Naive thymus-derived CD4-positive, alpha-beta T cell (primary cell): Measurements from ENCODE around the gene EHBP1L1. TPM values are rescaled to one million over a fixed set of nuclear protein-coding genes. Genes with fewer than 3 reads are reported as not detected.

Experiments
- ATAC-seq: fragments of 150-1000 bp; cut with Tn5 transposase; 2 replicates; pipeline ENCODE4 v1.10.0; 2021; ENCODE audit warnings: mild to moderate bottlenecking, moderate library complexity
- CTCF ChIA-PET: fragments of 350-600 bp; sonication (Branson Sonifier 250); formaldehyde crosslinking; loops from one replicate; lab custom pipeline; 2021; ENCODE audit warnings: antibody characterized with exemption; lab: Charles Lee
- POLR2A ChIA-PET: fragments of 350-600 bp; sonication (Branson Sonifier 250); formaldehyde crosslinking; loops from one replicate; lab custom pipeline; 2021; ENCODE audit warnings: antibody characterized with exemption, inconsistent platforms; lab: Charles Lee
- DNase-seq, 9 donors: peaks; one replicate each; pipeline versions ENCODE4 v3.0.0 to v3.0.0-alpha.2; 2020 to 2022; ENCODE audit warnings: mixed read lengths in 1 of 9
- H3K27ac ChIP-seq: one replicate; pipeline ENCODE4 v1.7.0; 2013; ENCODE audit warnings: mild to moderate bottlenecking, low read depth, low read length, moderate library complexity
- H3K27me3 ChIP-seq, 2 donors: one replicate each; pipeline ENCODE4 v1.7.0; 2013; ENCODE audit warnings: low read length in 2 of 2, mild to moderate bottlenecking in 2 of 2, moderate library complexity in 2 of 2; ENCODE audit not compliant: control insufficient read depth in 2 of 2, insufficient read depth in 2 of 2
- H3K36me3 ChIP-seq, 3 experiments: 1 replicate in 2 of 3; 2 replicates in 1 of 3; pipeline ENCODE4 v1.7.0; 2013; ENCODE audit warnings: low read length in 3 of 3, mild to moderate bottlenecking in 3 of 3, moderate library complexity in 1 of 3; ENCODE audit not compliant: insufficient read depth in 3 of 3, control insufficient read depth in 2 of 3
- H3K4me1 ChIP-seq, 2 donors: one replicate each; pipeline ENCODE4 v1.7.0; 2013; ENCODE audit warnings: low read length in 2 of 2, mild to moderate bottlenecking in 2 of 2, moderate library complexity in 1 of 2; ENCODE audit not compliant: control insufficient read depth in 2 of 2, insufficient read depth in 2 of 2
- H3K4me3 ChIP-seq: 2 replicates; pipeline ENCODE4 v1.7.0; 2013; ENCODE audit warnings: mild to moderate bottlenecking, low read length
- H3K9me3 ChIP-seq, 3 experiments: 1 replicate in 2 of 3; 2 replicates in 1 of 3; pipeline ENCODE4 v1.7.0; 2013; ENCODE audit warnings: low read length in 3 of 3; ENCODE audit not compliant: control insufficient read depth in 2 of 3
- H3K27ac Mint-ChIP-seq, 9 donors: one replicate each; pipeline ENCODE4 v1.8.0; 2020 to 2022; ENCODE audit warnings: mixed read lengths in 9 of 9, mild to moderate bottlenecking in 8 of 9, moderate library complexity in 5 of 9, inconsistent platforms in 2 of 9
- H3K27me3 Mint-ChIP-seq, 5 donors: one replicate each; pipeline ENCODE4 v1.8.0; 2021 to 2022; ENCODE audit warnings: mixed read lengths in 5 of 5, mild to moderate bottlenecking in 1 of 5
- H3K36me3 Mint-ChIP-seq, 5 donors: one replicate each; pipeline ENCODE4 v1.8.0; 2020 to 2022; ENCODE audit warnings: mixed read lengths in 5 of 5, mild to moderate bottlenecking in 3 of 5, inconsistent platforms in 1 of 5
- H3K4me1 Mint-ChIP-seq, 7 donors: one replicate each; pipeline ENCODE4 v1.8.0; 2020 to 2022; ENCODE audit warnings: mixed read lengths in 7 of 7, mild to moderate bottlenecking in 3 of 7, inconsistent platforms in 1 of 7
- H3K4me3 Mint-ChIP-seq, 10 donors: one replicate each; pipeline ENCODE4 v1.8.0; 2020 to 2022; ENCODE audit warnings: mild to moderate bottlenecking in 10 of 10, mixed read lengths in 10 of 10, moderate library complexity in 6 of 10, inconsistent platforms in 2 of 10
- H3K9me3 Mint-ChIP-seq, 11 donors: one replicate each; pipeline ENCODE4 v1.8.0; 2020 to 2022; ENCODE audit warnings: mixed read lengths in 11 of 11, mild to moderate bottlenecking in 4 of 11, inconsistent platforms in 1 of 11, moderate library complexity in 1 of 11
- intact Hi-C, 2 donors: fragments of 100-400 bp; cut with micrococcal nuclease; formaldehyde crosslinking; loops; one replicate each; pipeline ENCODE4 v1.15.1; 2023
- polyA plus RNA-seq, 2 donors: library from polyadenylated mRNA; unstranded; fragments of 300-500 nt; fragmentation: Illumina TruSeq; gene quantifications; one replicate each; pipeline ENCODE4 v1.2.3, GENCODE V29; 2021
- total RNA-seq, 6 experiments: library from RNA in 5 of 6; stranded (reverse) in 5 of 6; gene quantifications; 1 replicate in 5 of 6; 2 replicates in 1 of 6; pipeline ENCODE4 v1.2.3 and lab custom pipeline; 2021 to 2026

Gene EHBP1L1
- total and polyA plus RNA-seq, 7 experiments from 2014 or later: 12.3 to 207 (median 121) TPM

- no peaks in the 10 kb centered on the region for H3K27me3 Mint-ChIP-seq
- Histone ChIP-seq H3K36me3 (peaks cover 0 to 55% (median 0%) of the 10 kb centered on the region in 3 experiments), H3K4me1 (peaks cover 8 to 14% of the 10 kb centered on the region in 2 donors), H3K4me3 (no peak overlapping the region), H3K27me3 (no peaks in the 10 kb centered on the region), H3K27ac (no peak overlapping the region), H3K9me3 (no peaks in the 10 kb centered on the region)
- peak overlapping the region in 1 of 10 donors; percentile 9 for H3K4me3 Mint-ChIP-seq
- ChIA-PET CTCF (interaction anchor here (0.5 to 12.7 kb wide), 18 partner anchors 11 to 440 kb away, joined by 3 to 126 read pairs (median 4); partner anchors contain the start of genes EHBP1L1, FAM89B, MAP3K11 and PCNX3), POLR2A (interaction anchor here (0.9 to 3.6 kb wide), 13 partner anchors 10 to 719 kb away, joined by 3 to 22 read pairs (median 4); partner anchors contain the start of genes EHBP1L1, FAM89B, MALAT1 and SCYL1)
- peaks cover 0 to 9% (median 0%) of the 10 kb centered on the region in 5 donors for H3K36me3 Mint-ChIP-seq
- peaks cover 4 to 26% (median 22%) of the 10 kb centered on the region in 7 donors for H3K4me1 Mint-ChIP-seq
- H3K9me3 Mint-ChIP-seq: no peaks in the 10 kb centered on the region
- peak overlapping the region in 5 of 9 donors; percentile 25 to 69 (median 32) for H3K27ac Mint-ChIP-seq
- ATAC-seq (peak; percentile 67), DNase-seq (peak in 2 of 9 donors; percentile 35 to 42)
- intact Hi-C loops: loop anchor here in 1 of 2 donors (1.0 kb wide), 1 partner anchor 53 kb away; no protein-coding TSS in a partner anchor
Observed at GRCh38 chr11:65593518-65594414, 17.9 kb downstream of the EHBP1L1 start.

- no peaks in the 10 kb centered on the region for H3K27me3 Mint-ChIP-seq
- intact Hi-C loops: no loop called here
- H3K4me1 Mint-ChIP-seq: peaks cover 0 to 23% (median 19%) of the 10 kb centered on the region in 7 donors
- H3K27me3 ChIP-seq: no peaks in the 10 kb centered on the region
- H3K4me1 ChIP-seq: peaks cover 6 to 13% of the 10 kb centered on the region in 2 donors
- peak overlapping the region in 6 of 9 donors; percentile 25 to 78 (median 62) for H3K27ac Mint-ChIP-seq
- H3K27ac ChIP-seq: no peak overlapping the region
- ChIA-PET POLR2A (interaction anchor here (0.9 to 3.6 kb wide), 8 partner anchors 10 to 96 kb away, joined by 3 to 22 read pairs (median 4); partner anchors contain the start of genes EHBP1L1 and MALAT1), CTCF (interaction anchor here (2.6 to 12.7 kb wide), 2 partner anchors 29 to 57 kb away, joined by 8 to 126 read pairs; no protein-coding TSS in a partner anchor)
- no peak for DNase-seq
- no peak overlapping the region for H3K4me3 ChIP-seq
- H3K9me3 ChIP-seq: no peaks in the 10 kb centered on the region
- no peaks in the 10 kb centered on the region for H3K9me3 Mint-ChIP-seq
- peaks cover 0 to 55% (median 0%) of the 10 kb centered on the region in 3 experiments for H3K36me3 ChIP-seq
- H3K4me3 Mint-ChIP-seq: peak overlapping the region in 1 of 10 donors; percentile 35
- no peak for ATAC-seq
- H3K36me3 Mint-ChIP-seq: peaks cover 0 to 9% (median 0%) of the 10 kb centered on the region in 5 donors
Observed at GRCh38 chr11:65595131-65595530, 19.3 kb downstream of the EHBP1L1 start.

- H3K27me3 Mint-ChIP-seq: no peaks in the 10 kb centered on the region
- H3K36me3 ChIP-seq: peaks cover 0 to 55% (median 0%) of the 10 kb centered on the region in 3 experiments
- peaks cover 0 to 23% (median 16%) of the 10 kb centered on the region in 7 donors for H3K4me1 Mint-ChIP-seq
- H3K9me3 Mint-ChIP-seq: no peaks in the 10 kb centered on the region
- peaks cover 6 to 13% of the 10 kb centered on the region in 2 donors for H3K4me1 ChIP-seq
- peaks cover 0 to 7% (median 0%) of the 10 kb centered on the region in 5 donors for H3K36me3 Mint-ChIP-seq
- ATAC-seq (peak; percentile 10), DNase-seq (no peak)
- no peak within 1 kb of the TSS for H3K4me3 ChIP-seq
- H3K27ac ChIP-seq: peak within 1 kb of the TSS; percentile 14
- no peaks in the 10 kb centered on the region for H3K9me3 ChIP-seq
- ChIA-PET POLR2A (interaction anchor here (0.6 to 3.6 kb wide), 10 partner anchors 9 to 142 kb away, joined by 3 to 16 read pairs (median 4); partner anchors contain the start of gene EHBP1L1), CTCF (interaction anchor here (12.7 kb wide), 1 partner anchor 58 kb away, joined by 126 read pairs; no protein-coding TSS in a partner anchor)
- no peaks in the 10 kb centered on the region for H3K27me3 ChIP-seq
- H3K4me3 Mint-ChIP-seq: peak within 1 kb of the TSS in 1 of 10 donors; percentile 35
- intact Hi-C loops: no loop called here
- H3K27ac Mint-ChIP-seq: peak within 1 kb of the TSS in 7 of 9 donors; percentile 25 to 78 (median 64)
Observed at GRCh38 chr11:65595543-65596281, 19.9 kb downstream of the EHBP1L1 start, which contains the start of gene KCNK7. Gene KCNK7, minus strand, starts transcription at chr11:65595800. Its CDS starts 28 bp downstream, at chr11:65595772.

GRCh38 chr11:65596520-65596919 is 20.7 kb downstream of the EHBP1L1 start:
- DNase-seq (no peak), ATAC-seq (no peak)
- peaks cover 0 to 9% (median 0%) of the 10 kb centered on the region in 5 donors for H3K36me3 Mint-ChIP-seq
- Histone ChIP-seq H3K36me3 (peaks cover 0 to 50% (median 5%) of the 10 kb centered on the region in 3 experiments), H3K9me3 (no peaks in the 10 kb centered on the region), H3K4me3 (no peak overlapping the region), H3K4me1 (peaks cover 6 to 13% of the 10 kb centered on the region in 2 donors), H3K27ac (no peak overlapping the region), H3K27me3 (no peaks in the 10 kb centered on the region)
- H3K27me3 Mint-ChIP-seq: no peaks in the 10 kb centered on the region
- POLR2A ChIA-PET: interaction anchor here (0.6 to 1.7 kb wide), 3 partner anchors 9 to 141 kb away, joined by 3 to 5 read pairs (median 3); no protein-coding TSS in a partner anchor
- intact Hi-C loops: no loop called here
- H3K4me1 Mint-ChIP-seq: peaks cover 0 to 23% (median 16%) of the 10 kb centered on the region in 7 donors
- peak overlapping the region in 1 of 9 donors; percentile 30 for H3K27ac Mint-ChIP-seq
- no peak overlapping the region for H3K4me3 Mint-ChIP-seq
- CTCF ChIA-PET: interaction anchor here (0.7 kb wide), 1 partner anchor 63 kb away, joined by 7 read pairs; no protein-coding TSS in a partner anchor
- no peaks in the 10 kb centered on the region for H3K9me3 Mint-ChIP-seq

- H3K4me1 ChIP-seq: peaks cover 6 to 13% of the 10 kb centered on the region in 2 donors
- ATAC-seq (no peak), DNase-seq (no peak)
- CTCF ChIA-PET: no interaction called here
- Mint-ChIP-seq H3K27me3 (no peaks in the 10 kb centered on the region), H3K4me1 (peaks cover 0 to 23% (median 18%) of the 10 kb centered on the region in 7 donors), H3K9me3 (no peaks in the 10 kb centered on the region), H3K4me3 (no peak overlapping the region), H3K36me3 (peaks cover 0 to 9% (median 0%) of the 10 kb centered on the region in 5 donors), H3K27ac (no peak overlapping the region)
- intact Hi-C loops: no loop called here
- no peak overlapping the region for H3K4me3 ChIP-seq
- H3K27ac ChIP-seq: no peak overlapping the region
- H3K27me3 ChIP-seq: no peaks in the 10 kb centered on the region
- no peaks in the 10 kb centered on the region for H3K9me3 ChIP-seq
- peaks cover 0 to 45% (median 5%) of the 10 kb centered on the region in 3 experiments for H3K36me3 ChIP-seq
- POLR2A ChIA-PET: no interaction called here
Observed at GRCh38 chr11:65598258-65598699, 22.4 kb downstream of the EHBP1L1 start.
